CD4-positive, CD25-positive, alpha-beta regulatory T cell (primary cell): ENCODE data around the gene MALRD1. TPM values are rescaled to one million over a fixed set of nuclear protein-coding genes. Genes with fewer than 3 reads are reported as not detected.

ENCODE experiments used
- ATAC-seq, 2 donors: fragments of 150-1000 bp; cut with Tn5 transposase; one replicate each; pipeline ENCODE4 v1.10.0; 2021; ENCODE audit warnings: low read depth in 2 of 2, moderate number of reproducible peaks in 2 of 2, moderate library complexity in 1 of 2
- DNase-seq, 3 donors: peaks; one replicate each; pipeline versions ENCODE4 v3.0.0 to v3.0.0-alpha.2; 2012 to 2022; ENCODE audit warnings: mixed read lengths in 1 of 3
- H3K27ac ChIP-seq: one replicate; pipeline ENCODE4 v1.7.0; 2013; ENCODE audit warnings: mild to moderate bottlenecking, low read length; ENCODE audit not compliant: insufficient read depth, poor library complexity, severe bottlenecking
- H3K27me3 ChIP-seq: one replicate; pipeline ENCODE4 v1.7.0; 2013; ENCODE audit warnings: low read length; ENCODE audit not compliant: control insufficient read depth, insufficient read depth
- H3K36me3 ChIP-seq: one replicate; pipeline ENCODE4 v1.7.0; 2013; ENCODE audit warnings: mild to moderate bottlenecking, low read length, moderate library complexity; ENCODE audit not compliant: control insufficient read depth, insufficient read depth
- H3K4me1 ChIP-seq: 2 replicates; pipeline ENCODE4 v1.7.0; 2013; ENCODE audit warnings: mild to moderate bottlenecking, low read length; ENCODE audit not compliant: insufficient read depth, control insufficient read depth, poor library complexity, severe bottlenecking
- H3K4me3 ChIP-seq: one replicate; pipeline ENCODE4 v1.7.0; 2013; ENCODE audit warnings: low read depth, mild to moderate bottlenecking, low read length, moderate library complexity
- H3K9me3 ChIP-seq, 2 experiments: 1 replicate in 1 of 2; 2 replicates in 1 of 2; pipeline ENCODE4 v1.7.0; 2013; ENCODE audit warnings: low read length in 2 of 2, mild to moderate bottlenecking in 1 of 2, moderate library complexity in 1 of 2; ENCODE audit not compliant: control insufficient read depth in 2 of 2
- H3K27ac Mint-ChIP-seq, 3 donors: one replicate each; pipeline ENCODE4 v1.8.0; 2020 to 2022; ENCODE audit warnings: mild to moderate bottlenecking in 3 of 3, mixed read lengths in 3 of 3, moderate library complexity in 2 of 3
- H3K27me3 Mint-ChIP-seq: one replicate; pipeline ENCODE4 v1.8.0; 2022; ENCODE audit warnings: mild to moderate bottlenecking, mixed read lengths
- H3K36me3 Mint-ChIP-seq: one replicate; pipeline ENCODE4 v1.8.0; 2020; ENCODE audit warnings: mixed read lengths
- H3K4me1 Mint-ChIP-seq, 4 donors: one replicate each; pipeline ENCODE4 v1.8.0; 2020 to 2022; ENCODE audit warnings: mixed read lengths in 4 of 4, mild to moderate bottlenecking in 1 of 4
- H3K4me3 Mint-ChIP-seq, 4 donors: one replicate each; pipeline ENCODE4 v1.8.0; 2020 to 2022; ENCODE audit warnings: mild to moderate bottlenecking in 4 of 4, mixed read lengths in 4 of 4, moderate library complexity in 3 of 4
- H3K9me3 Mint-ChIP-seq, 7 donors: one replicate each; pipeline ENCODE4 v1.8.0; 2020 to 2022; ENCODE audit warnings: mixed read lengths in 7 of 7, mild to moderate bottlenecking in 3 of 7, moderate library complexity in 2 of 7
- polyA plus RNA-seq, 4 donors: library from polyadenylated mRNA; unstranded; fragments of 300-500 nt; fragmentation: Illumina TruSeq; gene quantifications; one replicate each; pipeline ENCODE4 v1.2.3, GENCODE V29; 2021
- total RNA-seq: library from RNA; stranded (reverse); gene quantifications from one replicate; pipeline ENCODE4 v1.2.3, GENCODE V29; 2022

MALRD1 gene
- total and polyA plus RNA-seq, 5 donors from 2014 or later: not detected

DNA sequence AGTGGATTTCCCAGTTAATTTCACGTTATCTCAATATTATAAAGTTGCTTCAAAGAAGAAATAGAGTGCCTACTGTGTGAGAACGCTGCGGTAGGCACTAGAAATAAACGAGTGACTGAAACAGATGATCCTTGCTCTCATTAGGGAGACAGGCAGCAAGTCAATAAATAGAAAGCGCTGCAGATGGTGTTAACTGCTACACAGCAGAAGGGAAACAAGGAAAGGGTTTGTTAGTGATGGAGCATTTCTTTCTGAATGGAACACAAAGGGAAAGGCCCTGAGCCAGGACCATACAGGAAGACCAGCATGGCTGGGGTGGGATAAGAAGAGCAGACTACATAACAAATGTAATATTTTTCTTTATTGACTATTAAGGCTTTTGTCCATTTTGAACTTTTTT, 235.2 kb downstream of the MALRD1 start:
- Mint-ChIP-seq H3K36me3 (no peaks in the 10 kb centered on the region), H3K4me1 (no peaks in the 10 kb centered on the region), H3K4me3 (no peak overlapping the region), H3K27me3 (no peaks in the 10 kb centered on the region), H3K9me3 (peaks cover 0 to 17% (median 3%) of the 10 kb centered on the region in 7 donors), H3K27ac (no peak overlapping the region)
- no peaks in the 10 kb centered on the region for H3K27me3 ChIP-seq
- DNase-seq: no peak
- H3K4me3 ChIP-seq: no peak overlapping the region
- no peak for ATAC-seq
- no peaks in the 10 kb centered on the region for H3K36me3 ChIP-seq
- no peaks in the 10 kb centered on the region for H3K9me3 ChIP-seq
- H3K4me1 ChIP-seq: no peaks in the 10 kb centered on the region
- H3K27ac ChIP-seq: no peak overlapping the region

DNA sequence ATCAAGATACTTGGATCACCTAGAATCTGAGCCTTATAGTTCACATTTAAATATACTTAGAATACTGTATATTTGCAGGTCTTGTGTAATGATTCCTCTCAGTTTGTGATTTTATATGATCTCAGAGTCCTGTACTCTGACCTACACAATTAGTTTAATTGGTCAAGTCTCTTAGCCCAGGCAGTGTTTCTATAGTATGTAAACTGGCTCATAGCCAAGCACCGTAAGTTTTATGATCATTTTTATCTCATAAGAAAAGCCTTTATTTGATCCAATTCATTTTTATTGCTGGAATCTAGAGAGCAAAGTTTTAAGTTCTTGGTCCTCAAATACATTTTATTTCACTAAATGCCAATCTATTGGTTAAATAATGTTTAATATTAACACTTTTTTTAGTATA, 242.2 kb downstream of the MALRD1 start:
- ATAC-seq (no peak), DNase-seq (no peak)
- Histone ChIP-seq H3K27me3 (no peaks in the 10 kb centered on the region), H3K9me3 (no peaks in the 10 kb centered on the region), H3K36me3 (no peaks in the 10 kb centered on the region), H3K4me1 (no peaks in the 10 kb centered on the region), H3K27ac (no peak overlapping the region), H3K4me3 (no peak overlapping the region)
- Mint-ChIP-seq H3K4me3 (no peak overlapping the region), H3K27ac (no peak overlapping the region), H3K9me3 (peaks cover 0 to 14% (median 3%) of the 10 kb centered on the region in 7 donors), H3K36me3 (no peaks in the 10 kb centered on the region), H3K27me3 (no peaks in the 10 kb centered on the region), H3K4me1 (no peaks in the 10 kb centered on the region)

DNA sequence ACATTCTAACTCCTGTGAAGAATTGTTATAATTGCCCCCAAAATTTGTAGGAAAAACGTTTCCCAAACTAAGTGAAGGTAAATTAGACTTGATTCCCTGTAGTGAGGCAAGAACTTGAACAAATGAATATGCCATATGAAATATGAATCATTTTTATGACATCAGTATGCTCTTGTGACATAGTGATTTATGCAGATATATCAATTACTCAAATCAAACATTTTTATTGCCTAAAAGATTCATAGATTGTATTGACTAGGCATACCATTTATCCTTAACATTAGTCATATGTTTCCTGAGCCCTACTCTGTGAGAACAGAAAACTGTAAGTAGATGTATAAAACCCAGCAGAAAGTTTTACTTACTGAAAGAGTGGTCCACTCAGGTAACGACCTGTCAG, 245.6 kb downstream of the MALRD1 start:
- Mint-ChIP-seq H3K9me3 (peaks cover 0 to 7% (median 3%) of the 10 kb centered on the region in 7 donors), H3K36me3 (no peaks in the 10 kb centered on the region), H3K4me1 (no peaks in the 10 kb centered on the region), H3K27me3 (no peaks in the 10 kb centered on the region), H3K4me3 (no peak overlapping the region), H3K27ac (no peak overlapping the region)
- no peak for DNase-seq
- Histone ChIP-seq H3K4me1 (no peaks in the 10 kb centered on the region), H3K27ac (no peak overlapping the region), H3K9me3 (no peaks in the 10 kb centered on the region), H3K36me3 (no peaks in the 10 kb centered on the region), H3K27me3 (no peaks in the 10 kb centered on the region), H3K4me3 (no peak overlapping the region)
- no peak for ATAC-seq

GRCh38 chr10:19299645-19300044, 251.0 kb downstream of the MALRD1 start:
- no peak overlapping the region for H3K4me3 Mint-ChIP-seq
- no peaks in the 10 kb centered on the region for H3K36me3 Mint-ChIP-seq
- no peak overlapping the region for H3K4me3 ChIP-seq
- H3K27me3 ChIP-seq: no peaks in the 10 kb centered on the region
- no peaks in the 10 kb centered on the region for H3K4me1 ChIP-seq
- H3K36me3 ChIP-seq: no peaks in the 10 kb centered on the region
- peaks cover 2 to 16% (median 5%) of the 10 kb centered on the region in 7 donors for H3K9me3 Mint-ChIP-seq
- H3K27ac Mint-ChIP-seq: no peak overlapping the region
- no peaks in the 10 kb centered on the region for H3K9me3 ChIP-seq
- DNase-seq: no peak
- no peak for ATAC-seq
- H3K27ac ChIP-seq: no peak overlapping the region
- no peaks in the 10 kb centered on the region for H3K4me1 Mint-ChIP-seq
- no peaks in the 10 kb centered on the region for H3K27me3 Mint-ChIP-seq

GRCh38 chr10:19302117-19302516, 253.5 kb downstream of the MALRD1 start:
- Mint-ChIP-seq H3K27me3 (no peaks in the 10 kb centered on the region), H3K9me3 (peaks cover 2 to 16% (median 10%) of the 10 kb centered on the region in 7 donors), H3K27ac (no peak overlapping the region), H3K36me3 (no peaks in the 10 kb centered on the region), H3K4me3 (no peak overlapping the region), H3K4me1 (no peaks in the 10 kb centered on the region)
- DNase-seq: no peak
- Histone ChIP-seq H3K36me3 (no peaks in the 10 kb centered on the region), H3K9me3 (no peaks in the 10 kb centered on the region), H3K27me3 (no peaks in the 10 kb centered on the region), H3K4me1 (no peaks in the 10 kb centered on the region), H3K27ac (no peak overlapping the region), H3K4me3 (no peak overlapping the region)
- ATAC-seq: no peak

- Mint-ChIP-seq H3K27ac (no peak overlapping the region), H3K27me3 (no peaks in the 10 kb centered on the region), H3K36me3 (no peaks in the 10 kb centered on the region), H3K9me3 (peaks cover 1 to 14% (median 5%) of the 10 kb centered on the region in 7 donors), H3K4me1 (no peaks in the 10 kb centered on the region), H3K4me3 (no peak overlapping the region)
- Histone ChIP-seq H3K27ac (no peak overlapping the region), H3K4me1 (no peaks in the 10 kb centered on the region), H3K4me3 (no peak overlapping the region), H3K27me3 (no peaks in the 10 kb centered on the region), H3K36me3 (no peaks in the 10 kb centered on the region), H3K9me3 (no peaks in the 10 kb centered on the region)
- no peak for ATAC-seq
- DNase-seq: no peak
These were observed 261.5 kb downstream of the MALRD1 start for GRCh38 chr10:19310066-19310465.

GRCh38 chr10:19316204-19316870, 267.7 kb downstream of the MALRD1 start:
- no peaks in the 10 kb centered on the region for H3K36me3 Mint-ChIP-seq
- no peak overlapping the region for H3K4me3 Mint-ChIP-seq
- Histone ChIP-seq H3K4me1 (no peaks in the 10 kb centered on the region), H3K27me3 (no peaks in the 10 kb centered on the region), H3K27ac (no peak overlapping the region), H3K4me3 (no peak overlapping the region), H3K36me3 (no peaks in the 10 kb centered on the region), H3K9me3 (no peaks in the 10 kb centered on the region)
- DNase-seq (no peak), ATAC-seq (no peak)
- peaks cover 0 to 6% (median 3%) of the 10 kb centered on the region in 7 donors for H3K9me3 Mint-ChIP-seq
- no peaks in the 10 kb centered on the region for H3K4me1 Mint-ChIP-seq
- no peak overlapping the region for H3K27ac Mint-ChIP-seq
- no peaks in the 10 kb centered on the region for H3K27me3 Mint-ChIP-seq

GRCh38 chr10:19317952-19318351, 269.4 kb downstream of the MALRD1 start:
- Histone ChIP-seq H3K4me3 (no peak overlapping the region), H3K36me3 (no peaks in the 10 kb centered on the region), H3K9me3 (no peaks in the 10 kb centered on the region), H3K4me1 (no peaks in the 10 kb centered on the region), H3K27ac (no peak overlapping the region), H3K27me3 (no peaks in the 10 kb centered on the region)
- Mint-ChIP-seq H3K4me3 (no peak overlapping the region), H3K4me1 (no peaks in the 10 kb centered on the region), H3K27me3 (no peaks in the 10 kb centered on the region), H3K27ac (no peak overlapping the region), H3K36me3 (no peaks in the 10 kb centered on the region), H3K9me3 (peaks cover 0 to 5% (median 3%) of the 10 kb centered on the region in 7 donors)
- ATAC-seq (no peak), DNase-seq (no peak)
